ENCODE results near the gene KSR1. TPM values are rescaled to one million over a fixed set of nuclear protein-coding genes. Genes with fewer than 3 reads are reported as not detected.

KSR1 gene
- total and polyA plus RNA-seq, 9 of the 15 experiments (the other 6 are each of a cell fraction or from before 2014, with no cell fraction given), result 1.4 to 51.7 (median 18.4) TPM

GRCh38 chr17:27455914-27456680, at the start of gene KSR1 (continued):
- TF ChIP-seq CCAR2 (IDR thresholded peaks at IDR 0.05; ENCODE audit: low read depth, low read length) (no peak), SMAD3 (CRISPR knock-in tag; conservative IDR thresholded peaks at IDR 0.05) (no peak), MEF2D (tag; conservative IDR thresholded peaks at IDR 0.05; ENCODE audit: low read depth) (no peak), ZNF41 (CRISPR knock-in tag; conservative IDR thresholded peaks at IDR 0.05) (no peak), ARNT (IDR thresholded peaks at IDR 0.05) (no peak), HDAC1 (IDR thresholded peaks at IDR 0.05) (no peak), ZNF79 (CRISPR knock-in tag; IDR thresholded peaks at IDR 0.05; ENCODE audit: low read depth) (no peak), ZBTB34 (CRISPR knock-in tag; IDR thresholded peaks at IDR 0.05) (no peak), NFIC (IDR thresholded peaks at IDR 0.05) (peak; percentile 43; the same call in 1 of the 2 replicates), ZNF253 (CRISPR knock-in tag; conservative IDR thresholded peaks at IDR 0.05) (no peak), ZMIZ1 (IDR thresholded peaks at IDR 0.05; ENCODE audit: low read depth in 2 of 2, low read length in 2 of 2) (no peak), BCOR (IDR thresholded peaks at IDR 0.05) (no peak), IRF2 (CRISPR knock-in tag; IDR thresholded peaks at IDR 0.05) (no peak), MAFG (tag; conservative IDR thresholded peaks at IDR 0.05) (no peak), MCM5 (IDR thresholded peaks at IDR 0.05; ENCODE audit: low read depth) (no peak), HOXB6 (CRISPR knock-in tag; IDR thresholded peaks at IDR 0.05; ENCODE audit: borderline replicate concordance) (no peak), ZNF232 (CRISPR knock-in tag; IDR thresholded peaks at IDR 0.05) (no peak), SIN3B (IDR thresholded peaks at IDR 0.05; ENCODE audit: low read depth) (peak; percentile 47; the same call in 1 of the 2 replicates), HMBOX1 (IDR thresholded peaks at IDR 0.05) (no peak), ZBTB2 (IDR thresholded peaks at IDR 0.05) (no peak), ZNF830 (CRISPR knock-in tag; IDR thresholded peaks at IDR 0.05) (no peak)
